GM12801 (cell line): ENCODE results near the gene EZH2.

Source experiments
- TF ChIP-seq, protein P1 (sequence below): IDR thresholded peaks from one replicate; pipeline ENCODE4 v1.5.1; 2011; ENCODE audit warnings: control low read depth; ENCODE audit not compliant: insufficient read length; ENCODE audit errors: extremely low read depth

Gene EZH2

DNA sequence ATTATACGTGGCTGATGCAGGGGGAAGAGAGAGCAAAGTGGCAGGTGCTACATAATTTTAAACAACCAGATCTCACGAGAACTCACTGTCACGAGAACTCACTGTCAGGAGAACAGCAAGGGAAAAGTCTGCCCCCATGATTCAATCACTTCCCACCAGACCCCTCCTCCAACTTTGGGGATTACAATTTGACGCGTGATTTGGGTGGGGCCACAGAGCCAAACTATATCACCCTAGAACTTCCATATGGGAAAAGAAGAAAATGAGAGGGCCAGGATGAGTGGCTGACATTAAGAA lies 15.8 kb downstream of the EZH2 start:
- TF ChIP-seq, protein P1, sequence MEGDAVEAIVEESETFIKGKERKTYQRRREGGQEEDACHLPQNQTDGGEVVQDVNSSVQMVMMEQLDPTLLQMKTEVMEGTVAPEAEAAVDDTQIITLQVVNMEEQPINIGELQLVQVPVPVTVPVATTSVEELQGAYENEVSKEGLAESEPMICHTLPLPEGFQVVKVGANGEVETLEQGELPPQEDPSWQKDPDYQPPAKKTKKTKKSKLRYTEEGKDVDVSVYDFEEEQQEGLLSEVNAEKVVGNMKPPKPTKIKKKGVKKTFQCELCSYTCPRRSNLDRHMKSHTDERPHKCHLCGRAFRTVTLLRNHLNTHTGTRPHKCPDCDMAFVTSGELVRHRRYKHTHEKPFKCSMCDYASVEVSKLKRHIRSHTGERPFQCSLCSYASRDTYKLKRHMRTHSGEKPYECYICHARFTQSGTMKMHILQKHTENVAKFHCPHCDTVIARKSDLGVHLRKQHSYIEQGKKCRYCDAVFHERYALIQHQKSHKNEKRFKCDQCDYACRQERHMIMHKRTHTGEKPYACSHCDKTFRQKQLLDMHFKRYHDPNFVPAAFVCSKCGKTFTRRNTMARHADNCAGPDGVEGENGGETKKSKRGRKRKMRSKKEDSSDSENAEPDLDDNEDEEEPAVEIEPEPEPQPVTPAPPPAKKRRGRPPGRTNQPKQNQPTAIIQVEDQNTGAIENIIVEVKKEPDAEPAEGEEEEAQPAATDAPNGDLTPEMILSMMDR, result no peak

DNA sequence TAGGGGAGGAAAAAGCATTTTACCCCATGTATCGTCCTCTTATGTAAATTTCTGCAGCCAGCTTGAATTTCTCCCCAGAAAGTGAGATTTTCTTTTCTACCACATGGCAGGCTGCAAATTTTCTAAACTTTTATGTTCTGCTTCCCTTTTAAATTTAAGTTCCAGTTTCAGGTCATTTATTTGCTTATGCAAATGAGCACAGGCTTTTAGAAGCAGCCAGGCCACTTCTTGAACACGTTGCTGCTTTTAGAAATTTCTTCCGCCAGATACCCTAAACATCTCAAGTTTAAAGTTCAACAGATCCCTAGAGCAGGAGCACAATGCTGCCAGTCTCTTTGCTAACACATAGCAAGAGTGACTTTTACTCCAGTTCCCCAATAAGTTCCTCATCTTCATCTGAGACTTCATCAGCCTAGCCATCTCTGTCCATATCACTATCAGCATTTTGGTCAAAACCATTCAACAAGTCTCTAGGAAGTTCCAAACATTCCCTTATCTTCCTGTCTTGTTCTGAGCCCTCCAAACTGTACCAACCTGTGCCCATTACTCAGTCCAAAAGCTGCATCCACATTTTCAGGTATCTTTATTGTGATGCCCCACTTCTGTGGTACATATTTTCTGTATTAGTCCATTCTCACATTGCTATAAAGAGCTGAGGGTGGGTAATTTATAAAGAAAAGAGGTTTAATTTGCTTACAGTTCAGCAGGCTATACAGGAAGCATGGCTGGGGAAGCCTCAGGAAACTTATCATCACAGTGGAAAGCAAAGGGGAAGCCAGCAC lies 16.3 kb downstream of the EZH2 start:
- TF ChIP-seq, protein P1, result no peak

DNA sequence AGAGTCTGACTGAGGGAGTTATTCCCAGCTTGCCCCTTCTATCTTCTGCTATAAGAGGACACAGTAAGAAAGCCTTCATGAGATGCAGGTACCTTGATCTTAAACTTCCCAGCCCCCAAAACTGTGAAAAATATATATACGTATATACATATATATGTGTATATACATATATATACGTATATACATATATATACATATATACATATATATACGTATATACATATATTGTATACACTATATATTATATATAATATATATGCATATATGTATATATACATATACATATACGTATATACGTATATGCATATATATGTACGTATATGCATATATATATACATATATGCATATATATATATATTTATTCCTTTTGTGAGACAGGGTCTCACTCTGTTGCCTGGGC lies 17.7 kb downstream of the EZH2 start:
- TF ChIP-seq, protein P1, result no peak

DNA sequence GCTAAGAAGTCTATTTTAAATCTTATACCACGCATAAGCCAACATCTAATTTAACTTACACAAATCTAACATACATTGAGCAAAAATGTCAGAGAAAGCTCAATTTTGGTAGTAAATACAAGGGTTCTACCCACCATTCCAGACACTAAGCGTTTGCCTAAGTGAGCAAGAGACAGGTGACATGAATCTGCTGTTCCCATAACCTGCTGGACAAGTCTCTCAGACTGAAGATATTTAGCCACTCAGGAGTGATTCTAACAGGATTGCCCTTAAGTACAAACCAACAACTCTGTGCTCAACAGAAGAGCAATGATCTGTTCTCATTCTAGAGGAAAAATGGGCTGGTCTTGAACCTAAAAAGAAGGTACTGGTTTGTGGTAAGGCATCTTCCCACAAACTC lies 18.8 kb downstream of the EZH2 start:
- TF ChIP-seq, protein P1, result no peak

DNA sequence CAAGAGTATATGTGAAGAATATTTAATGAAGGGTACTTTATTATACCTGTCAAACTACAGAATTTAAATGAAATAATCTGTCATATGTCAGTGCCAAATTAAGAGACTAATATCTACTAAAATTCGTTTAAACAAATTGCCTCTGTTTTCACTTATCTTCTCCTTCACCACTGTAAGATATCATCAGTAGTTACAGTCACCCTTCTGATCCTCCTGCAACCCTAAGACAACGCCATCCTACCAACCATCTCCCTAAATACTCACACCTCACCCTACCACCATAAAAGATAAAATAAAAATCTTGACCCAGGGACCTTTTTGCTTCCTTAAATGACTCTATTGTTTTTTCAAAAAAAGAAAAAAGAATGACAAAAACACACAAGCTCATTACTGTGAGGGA lies 20.8 kb downstream of the EZH2 start:
- TF ChIP-seq, protein P1, result no peak

DNA sequence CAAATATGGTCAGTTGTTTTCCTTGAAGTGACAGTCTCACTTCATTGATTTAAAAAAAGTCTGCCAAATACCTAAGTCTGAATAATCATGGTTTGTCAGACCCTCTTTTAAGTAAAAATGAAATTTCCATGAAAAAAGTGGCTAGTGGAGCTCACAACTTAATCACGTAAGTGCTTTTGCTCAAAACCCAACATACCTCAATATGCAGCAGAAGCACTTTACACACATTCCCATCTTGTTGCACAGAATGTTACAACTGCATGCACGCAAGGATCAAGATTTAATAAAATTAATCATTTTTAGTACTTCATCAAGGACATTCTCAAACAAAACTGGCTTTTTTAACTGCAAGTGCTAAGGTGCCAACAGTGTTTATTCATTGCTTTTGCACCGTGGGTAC lies 21.6 kb downstream of the EZH2 start:
- TF ChIP-seq, protein P1, result no peak

DNA sequence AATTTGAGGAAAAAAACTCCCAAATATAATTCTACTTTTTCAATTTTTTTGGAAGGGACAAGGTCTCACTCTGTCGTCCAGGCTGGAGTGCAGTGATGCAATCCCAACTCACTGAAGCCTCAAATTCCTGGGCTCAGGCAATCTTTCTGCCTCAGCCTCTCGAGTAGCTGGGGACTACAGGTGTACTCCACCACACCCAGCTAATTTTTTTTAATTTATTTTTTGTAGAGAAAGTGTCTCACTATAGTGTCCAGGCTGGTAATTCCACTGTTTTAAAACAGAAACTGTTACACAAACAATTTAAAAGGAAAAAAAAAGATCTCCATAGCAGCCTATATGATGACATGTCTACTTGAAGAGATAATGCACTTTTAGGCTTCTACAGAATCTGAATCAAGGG lies 25.6 kb downstream of the EZH2 start:
- TF ChIP-seq, protein P1, result no peak

DNA sequence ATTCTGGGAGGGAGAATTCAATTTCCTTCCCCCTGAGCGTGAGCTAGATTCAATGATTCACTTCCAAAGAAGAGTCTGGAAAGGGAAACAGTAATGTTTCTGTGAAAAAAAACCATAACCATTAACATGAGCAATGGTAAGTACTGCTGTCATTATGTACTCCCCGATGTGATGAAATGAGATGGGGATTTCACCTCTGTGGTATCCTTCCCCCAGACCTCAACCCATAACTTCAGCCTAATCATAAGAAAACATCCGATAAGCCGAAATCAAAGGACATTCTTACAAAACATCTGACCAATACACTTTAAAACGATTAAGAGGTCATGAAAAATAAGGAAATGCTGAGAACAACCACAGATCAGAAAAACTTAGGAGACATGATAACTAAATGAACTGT lies 27.2 kb downstream of the EZH2 start:
- TF ChIP-seq, protein P1, result no peak
